C4-2B (cell line): ENCODE measurements around the gene ESRRB.

Experiments used
- H3K27ac ChIP-seq: fragments of 450-650 bp; 2 replicates; pipeline ENCODE4 v1.5.1; 2017
- ZFX ChIP-seq: fragments of 450-650 bp; IDR thresholded peaks from 2 replicates; pipeline ENCODE4 v1.6.1; 2017
- TF ChIP-seq, protein P1 (sequence below): fragments of 450-650 bp; conservative IDR thresholded peaks from 2 replicates; pipeline ENCODE4 v1.5.1; 2017; ENCODE audit warnings: mild to moderate bottlenecking

Gene ESRRB

DNA sequence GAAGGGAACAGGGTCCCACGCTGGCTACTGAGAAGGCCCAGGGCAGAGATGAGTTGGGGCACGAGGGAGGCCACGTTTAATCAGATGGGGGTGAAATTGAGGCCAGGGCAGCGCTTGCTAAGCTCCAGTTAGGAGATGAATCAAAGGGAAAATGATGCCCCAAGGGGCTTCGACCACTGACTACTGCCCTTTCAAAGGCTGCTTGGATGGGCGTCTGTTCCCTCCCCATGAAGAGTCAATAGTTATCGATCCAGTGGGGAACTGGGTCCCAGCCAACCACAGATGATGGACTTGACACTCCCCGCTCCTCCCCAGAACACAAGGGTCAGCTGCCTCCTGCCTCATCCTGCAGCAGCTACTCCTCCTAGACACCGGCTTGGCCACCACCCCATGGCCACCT is 55.6 kb downstream of the ESRRB start:
- TF ChIP-seq ZFX = no peak
- TF ChIP-seq, protein P1, sequence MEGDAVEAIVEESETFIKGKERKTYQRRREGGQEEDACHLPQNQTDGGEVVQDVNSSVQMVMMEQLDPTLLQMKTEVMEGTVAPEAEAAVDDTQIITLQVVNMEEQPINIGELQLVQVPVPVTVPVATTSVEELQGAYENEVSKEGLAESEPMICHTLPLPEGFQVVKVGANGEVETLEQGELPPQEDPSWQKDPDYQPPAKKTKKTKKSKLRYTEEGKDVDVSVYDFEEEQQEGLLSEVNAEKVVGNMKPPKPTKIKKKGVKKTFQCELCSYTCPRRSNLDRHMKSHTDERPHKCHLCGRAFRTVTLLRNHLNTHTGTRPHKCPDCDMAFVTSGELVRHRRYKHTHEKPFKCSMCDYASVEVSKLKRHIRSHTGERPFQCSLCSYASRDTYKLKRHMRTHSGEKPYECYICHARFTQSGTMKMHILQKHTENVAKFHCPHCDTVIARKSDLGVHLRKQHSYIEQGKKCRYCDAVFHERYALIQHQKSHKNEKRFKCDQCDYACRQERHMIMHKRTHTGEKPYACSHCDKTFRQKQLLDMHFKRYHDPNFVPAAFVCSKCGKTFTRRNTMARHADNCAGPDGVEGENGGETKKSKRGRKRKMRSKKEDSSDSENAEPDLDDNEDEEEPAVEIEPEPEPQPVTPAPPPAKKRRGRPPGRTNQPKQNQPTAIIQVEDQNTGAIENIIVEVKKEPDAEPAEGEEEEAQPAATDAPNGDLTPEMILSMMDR = no peak
- H3K27ac ChIP-seq = no peak overlapping the region

DNA sequence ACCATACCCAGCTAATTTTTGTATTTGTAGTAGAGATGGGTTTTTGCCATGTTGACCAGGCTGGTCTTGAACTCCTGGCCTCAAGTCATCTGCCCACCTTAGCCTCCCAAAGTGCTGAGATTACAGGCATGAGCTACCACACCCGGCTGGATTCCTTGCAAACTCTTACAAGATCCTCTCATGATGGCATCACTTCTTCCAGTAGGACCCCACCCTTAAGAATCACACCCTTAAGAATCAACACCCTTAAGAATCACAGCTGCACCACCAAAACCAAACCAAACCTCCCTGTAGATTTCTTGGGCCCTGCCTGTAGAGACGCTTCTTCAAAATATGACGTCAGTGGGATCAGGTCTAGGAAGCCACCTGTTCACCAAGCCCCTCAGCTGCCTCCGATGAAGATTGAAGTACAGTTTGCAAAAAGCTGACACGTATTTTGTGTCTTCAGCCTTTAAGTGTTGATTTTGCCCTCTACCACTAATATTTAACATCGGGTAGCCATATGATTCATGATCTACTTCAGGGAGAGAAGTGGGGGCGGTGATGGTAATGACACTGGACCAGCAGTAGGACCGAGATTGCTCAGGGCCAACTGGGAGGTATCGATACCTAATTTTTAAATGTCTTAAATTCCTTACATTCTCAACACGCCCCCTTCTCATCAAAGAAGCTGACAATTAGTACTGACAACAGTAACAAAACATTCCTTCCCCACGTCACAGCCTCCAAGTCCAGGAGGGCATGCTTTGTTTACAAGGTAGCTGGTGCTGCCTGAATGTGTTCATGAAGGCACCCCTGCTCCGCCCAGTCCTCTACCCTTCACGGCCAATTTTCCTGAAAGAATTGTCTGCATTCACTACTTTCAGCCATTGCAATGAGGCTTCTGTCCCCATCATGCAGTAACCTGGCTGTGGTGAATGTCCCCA is 57.2 kb downstream of the ESRRB start:
- H3K27ac ChIP-seq = no peak overlapping the region
- TF ChIP-seq, protein P1 = no peak
- TF ChIP-seq ZFX = no peak

DNA sequence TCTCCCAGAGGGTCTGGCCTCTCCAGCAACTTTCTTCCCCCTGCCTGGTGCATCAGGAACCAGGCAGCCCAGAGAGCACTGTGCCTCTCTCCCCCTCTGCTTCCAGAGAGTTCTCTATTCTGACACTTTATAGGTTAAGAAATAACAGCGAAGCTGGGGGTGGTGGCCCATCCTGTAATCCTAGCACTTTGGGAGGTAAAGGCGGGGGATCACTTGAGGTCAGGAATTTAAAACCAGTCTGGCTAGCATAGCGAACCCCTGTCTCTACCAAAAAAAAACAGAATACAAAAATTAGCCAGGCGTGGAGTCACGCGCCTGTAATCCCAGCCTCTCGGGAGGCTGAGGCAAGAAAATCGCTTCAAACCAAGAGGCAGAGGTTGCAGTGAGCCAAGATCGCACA is 58.3 kb downstream of the ESRRB start:
- no peak for TF ChIP-seq ZFX
- TF ChIP-seq, protein P1 = no peak
- H3K27ac ChIP-seq = no peak overlapping the region

DNA sequence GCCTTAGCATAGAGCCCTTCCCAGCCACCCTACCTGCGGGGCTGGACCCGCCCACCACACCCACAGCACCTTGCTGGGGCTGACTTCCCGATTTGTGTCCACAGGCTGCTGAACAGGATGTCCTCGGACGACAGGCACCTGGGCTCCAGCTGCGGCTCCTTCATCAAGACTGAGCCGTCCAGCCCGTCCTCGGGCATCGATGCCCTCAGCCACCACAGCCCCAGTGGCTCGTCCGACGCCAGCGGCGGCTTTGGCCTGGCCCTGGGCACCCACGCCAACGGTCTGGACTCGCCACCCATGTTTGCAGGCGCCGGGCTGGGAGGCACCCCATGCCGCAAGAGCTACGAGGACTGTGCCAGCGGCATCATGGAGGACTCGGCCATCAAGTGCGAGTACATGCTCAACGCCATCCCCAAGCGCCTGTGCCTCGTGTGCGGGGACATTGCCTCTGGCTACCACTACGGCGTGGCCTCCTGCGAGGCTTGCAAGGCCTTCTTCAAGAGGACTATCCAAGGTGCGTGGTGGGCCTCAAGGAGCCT is 63.4 kb downstream of the ESRRB start:
- no peak overlapping the region for H3K27ac ChIP-seq
- TF ChIP-seq, protein P1 = no peak
- no peak for TF ChIP-seq ZFX

DNA sequence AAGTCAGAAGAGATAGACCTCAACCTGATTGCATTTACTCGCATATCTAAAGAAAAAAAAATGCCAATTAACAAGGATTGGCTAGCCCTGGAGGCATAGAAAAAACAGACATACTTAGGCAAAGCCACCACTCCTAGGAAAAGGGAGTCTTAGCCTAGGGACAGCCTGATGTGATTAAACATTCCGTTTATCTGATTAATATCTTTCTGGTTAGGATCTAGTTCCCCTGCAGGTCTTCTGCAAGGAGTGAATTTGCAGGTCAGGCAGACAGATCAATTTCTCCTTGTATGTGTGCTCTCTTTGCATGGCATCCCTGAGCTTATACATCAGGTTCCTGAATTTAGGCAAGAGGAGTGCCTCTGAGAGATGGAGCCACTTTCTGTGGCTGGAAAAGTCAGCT is 70.5 kb downstream of the ESRRB start:
- H3K27ac ChIP-seq = no peak overlapping the region
- TF ChIP-seq, protein P1 = no peak
- no peak for TF ChIP-seq ZFX

DNA sequence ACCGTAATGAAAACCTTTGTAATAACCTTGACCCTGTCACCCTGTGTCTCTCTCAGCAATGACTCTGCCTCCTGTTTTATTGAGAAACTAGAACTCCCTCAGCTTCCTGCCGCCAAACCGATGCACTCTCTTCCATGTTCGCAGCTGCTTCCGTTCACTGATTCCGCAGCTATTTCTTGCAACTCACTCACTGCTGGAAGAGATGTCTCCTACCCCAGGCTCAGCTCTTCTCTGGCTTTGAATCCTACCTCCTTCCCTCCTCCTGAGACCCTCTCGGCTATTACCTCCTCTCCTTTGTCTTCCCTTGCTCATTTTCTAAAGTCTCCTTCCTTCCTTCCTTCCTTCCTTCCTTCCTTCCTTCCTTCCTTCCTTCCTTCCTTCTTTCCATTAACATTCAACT is 71.0 kb downstream of the ESRRB start:
- TF ChIP-seq, protein P1 = no peak
- TF ChIP-seq ZFX = no peak
- no peak overlapping the region for H3K27ac ChIP-seq

DNA sequence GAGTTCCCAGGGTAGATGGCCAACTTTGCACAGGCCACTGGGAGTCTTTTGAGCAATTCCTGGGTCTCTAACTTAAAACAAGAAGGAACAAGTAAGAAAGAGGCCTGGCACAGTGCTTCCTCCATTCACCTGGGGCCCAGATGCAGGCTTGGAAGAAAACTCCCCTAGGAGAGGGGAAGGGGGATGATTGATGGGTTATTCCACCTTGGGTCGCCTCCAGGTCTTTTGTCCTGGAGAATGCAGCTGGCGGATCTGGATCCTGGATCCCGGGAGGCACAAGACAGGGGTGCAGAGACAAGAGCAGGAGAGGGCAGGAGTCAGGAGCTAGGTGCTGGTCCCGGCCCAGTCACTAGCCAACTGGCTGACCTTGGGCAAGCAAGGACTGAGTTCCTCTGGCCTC is 74.5 kb downstream of the ESRRB start:
- TF ChIP-seq, protein P1 = no peak
- no peak for TF ChIP-seq ZFX
- no peak overlapping the region for H3K27ac ChIP-seq
